ENCODE measurements around the gene ENAM.
"Not testable (repeated sequence)": the region's sequence is repeated elsewhere in the genome, so short reads cannot be mapped to it uniquely, and the experiment has no call there.

Gene ENAM

GRCh38 chr4:70682142-70682541 is 53.6 kb downstream of the ENAM start:
- not testable (repeated sequence) for H3K27ac Mint-ChIP-seq; ATAC-seq; DNase-seq (ENCODE audit: low spot score in 2 of 2); H3K4me3 Mint-ChIP-seq; H3K9me3 Mint-ChIP-seq; H3K36me3 Mint-ChIP-seq; H3K4me1 Mint-ChIP-seq

GRCh38 chr4:70687392-70687791 is 58.8 kb downstream of the ENAM start:
- no peak for DNase-seq (ENCODE audit: low spot score in 2 of 2)
- Mint-ChIP-seq H3K4me1 (peaks cover 35% of the 10 kb centered on the region), H3K27ac (peak overlapping the region; percentile 99), H3K36me3 (peaks cover 46% of the 10 kb centered on the region), H3K9me3 (no peaks in the 10 kb centered on the region), H3K4me3 (peak overlapping the region; percentile 97)
- no peak for ATAC-seq

- Mint-ChIP-seq H3K9me3 (no peaks in the 10 kb centered on the region), H3K27ac (peak within 1 kb of the TSS; percentile 99), H3K4me1 (peaks cover 35% of the 10 kb centered on the region), H3K4me3 (peak within 1 kb of the TSS; percentile 97), H3K36me3 (peaks cover 53% of the 10 kb centered on the region)
- DNase-seq (ENCODE audit: low spot score in 2 of 2) (peak; percentile 92 to 96), ATAC-seq (peak; percentile 95)
These were observed 59.6 kb downstream of the ENAM start, which contains the start of gene UTP3 for GRCh38 chr4:70687821-70688794. UTP3 (plus strand) TSS chr4:70688532; CDS start chr4:70688678, 146 bp downstream.

GRCh38 chr4:70688795-70689231 is 60.3 kb downstream of the ENAM start:
- H3K9me3 Mint-ChIP-seq, result no peaks in the 10 kb centered on the region
- H3K36me3 Mint-ChIP-seq, result peaks cover 58% of the 10 kb centered on the region
- peak overlapping the region; percentile 99 for H3K27ac Mint-ChIP-seq
- ATAC-seq, result peak; percentile 8
- H3K4me3 Mint-ChIP-seq, result peak overlapping the region; percentile 97
- DNase-seq (ENCODE audit: low spot score in 2 of 2), result no peak
- peaks cover 35% of the 10 kb centered on the region for H3K4me1 Mint-ChIP-seq

- Mint-ChIP-seq H3K36me3 (peaks cover 63% of the 10 kb centered on the region), H3K27ac (no peak overlapping the region), H3K4me1 (peaks cover 35% of the 10 kb centered on the region), H3K9me3 (no peaks in the 10 kb centered on the region), H3K4me3 (peak overlapping the region; percentile 97)
- ATAC-seq (no peak), DNase-seq (ENCODE audit: low spot score in 2 of 2) (no peak)
These were observed 63.1 kb downstream of the ENAM start for GRCh38 chr4:70691661-70692060.

- not testable (repeated sequence) for DNase-seq (ENCODE audit: low spot score in 2 of 2); H3K4me3 Mint-ChIP-seq; ATAC-seq; H3K9me3 Mint-ChIP-seq; H3K27ac Mint-ChIP-seq
- H3K4me1 Mint-ChIP-seq, result peaks cover 12% of the 10 kb centered on the region
- H3K36me3 Mint-ChIP-seq, result peaks cover 44% of the 10 kb centered on the region
These were observed 66.1 kb downstream of the ENAM start for GRCh38 chr4:70694633-70695032.
